NCI-H345 treated with DMSO at 0.1 percent for 48 hours (cell line): ENCODE results near the gene ITGA2B.
"Not testable (repeated sequence)": the region's sequence is repeated elsewhere in the genome, so short reads cannot be mapped to it uniquely, and the experiment has no call there.

Source experiments
- DNase-seq: peaks from one replicate; lab custom pipeline; 2025; ENCODE audit not compliant: unreplicated experiment; lab: John Stamatoyannopoulos, UW

ITGA2B gene

GRCh38 chr17:44369414-44370023, 19.9 kb downstream of the ITGA2B start:
- DNase-seq, result not testable (repeated sequence)

- not testable (repeated sequence) for DNase-seq
Observed at GRCh38 chr17:44368391-44369243, 20.8 kb downstream of the ITGA2B start.

DNA sequence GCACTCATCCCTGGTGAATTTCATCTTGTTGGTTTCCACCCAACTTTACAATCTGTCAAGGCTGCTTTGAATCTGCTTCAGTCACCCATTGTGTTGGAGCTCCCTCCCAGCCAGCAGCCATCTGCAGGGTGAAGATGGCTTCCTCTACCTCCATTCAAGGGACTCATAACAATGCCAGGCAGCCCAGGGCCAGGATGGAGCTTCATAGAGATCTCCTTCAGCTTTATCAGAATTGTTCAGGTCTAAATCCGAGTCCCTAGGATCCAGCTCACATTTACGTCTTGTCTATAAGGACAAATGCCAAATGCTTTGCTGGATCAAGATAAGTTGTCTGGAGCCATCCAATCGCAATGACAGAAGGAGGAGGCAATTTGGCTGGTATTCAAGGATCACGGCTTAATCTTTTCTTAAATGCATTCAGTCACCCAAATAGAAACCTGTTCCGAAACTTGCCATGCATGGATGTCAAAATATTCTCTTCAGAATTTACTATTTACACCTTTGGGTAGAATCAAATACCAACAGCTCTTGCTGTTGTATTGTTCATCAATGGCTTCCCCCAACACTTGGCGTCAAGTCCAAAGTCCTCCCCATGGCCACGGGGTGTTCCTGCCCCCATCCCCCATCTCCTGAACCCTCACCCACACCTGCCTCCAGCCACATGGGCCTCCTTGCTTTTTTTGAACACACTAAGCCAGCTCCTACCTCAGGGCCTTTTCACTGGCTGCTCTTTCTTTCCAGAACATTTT, 22.0 kb downstream of the ITGA2B start:
- no peak for DNase-seq

DNA sequence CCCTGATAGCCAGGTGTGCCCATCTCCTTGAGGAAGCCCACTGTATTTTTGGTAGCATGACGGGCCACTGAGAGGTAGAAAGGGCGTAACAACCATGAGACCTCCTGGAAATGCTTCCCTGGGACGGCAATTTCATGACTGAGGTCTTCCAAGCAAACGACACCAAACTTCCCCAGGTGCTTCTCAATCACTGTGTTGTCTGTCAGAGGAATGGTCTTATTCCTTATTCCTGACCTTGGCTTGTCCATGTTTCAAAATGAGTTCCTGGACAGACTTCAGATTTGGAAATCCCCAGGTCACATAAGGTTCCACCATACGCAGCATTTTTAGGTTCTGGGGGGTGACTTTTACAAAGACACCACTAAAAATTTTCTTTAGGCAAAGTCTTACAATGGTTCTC, 24.4 kb downstream of the ITGA2B start:
- DNase-seq, result not testable (repeated sequence)

- peak; percentile 28 for DNase-seq
Observed at GRCh38 chr17:44363613-44364159, 25.8 kb downstream of the ITGA2B start, which contains the start of gene FAM171A2. TSS of gene FAM171A2 (minus strand) at chr17:44363853. CDS start at chr17:44363714, 139 bp downstream.

DNA sequence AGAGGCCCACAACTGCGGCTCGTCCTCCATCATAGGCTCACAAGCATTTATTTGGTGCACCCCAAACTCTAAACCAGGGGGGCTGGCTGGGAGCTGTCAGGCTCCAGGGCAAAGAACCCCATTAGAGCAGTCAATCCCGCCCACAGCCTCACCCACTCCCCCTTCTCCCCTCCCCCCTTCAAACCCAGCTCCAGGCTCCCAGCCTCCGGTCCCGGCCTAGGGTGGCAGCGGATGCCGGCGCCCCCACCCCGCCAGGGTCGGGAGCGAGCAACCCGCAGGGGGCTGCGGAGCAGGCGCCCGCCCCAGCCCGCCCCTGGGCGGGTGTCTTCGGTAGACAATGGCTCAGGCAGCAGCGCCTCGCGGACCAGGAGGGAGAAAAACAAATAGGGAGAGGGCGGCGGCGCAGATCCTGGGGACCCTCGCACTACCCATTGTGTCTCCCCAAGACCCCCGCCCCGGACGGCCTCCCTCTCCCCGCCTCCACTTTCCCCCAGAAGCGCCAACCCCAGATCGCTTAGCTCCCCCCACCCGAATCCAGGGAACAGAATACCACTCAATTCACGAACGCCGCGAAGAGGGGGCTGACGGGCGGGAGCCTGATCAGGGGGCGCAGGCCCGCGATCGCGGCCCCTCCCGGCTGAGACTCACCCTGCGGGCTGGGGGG, 26.4 kb downstream of the ITGA2B start:
- peak; percentile 15 for DNase-seq

GRCh38 chr17:44362459-44362948, 26.9 kb downstream of the ITGA2B start:
- no peak for DNase-seq

GRCh38 chr17:44361292-44362260, 27.9 kb downstream of the ITGA2B start:
- DNase-seq, result no peak

DNA sequence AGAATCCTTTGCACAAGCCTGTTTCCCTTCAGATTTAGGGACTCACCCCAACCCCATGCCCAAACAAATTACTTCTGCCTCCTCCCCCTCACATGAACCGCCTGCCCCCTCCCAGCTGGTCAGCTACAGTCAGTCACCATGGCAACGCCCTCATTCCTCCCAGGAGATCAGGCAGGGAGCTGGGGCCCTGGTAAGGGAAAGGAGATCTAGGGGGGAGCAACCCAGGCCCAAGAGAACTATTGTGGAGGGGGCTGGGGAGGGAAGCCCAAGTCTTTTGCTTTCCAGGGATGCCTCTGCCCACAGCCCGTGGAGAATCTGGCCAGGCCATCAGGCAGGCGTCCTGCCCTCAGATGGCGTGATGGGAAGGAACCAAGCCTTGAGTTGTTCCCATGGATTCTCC, 28.6 kb downstream of the ITGA2B start:
- DNase-seq, result no peak

DNA sequence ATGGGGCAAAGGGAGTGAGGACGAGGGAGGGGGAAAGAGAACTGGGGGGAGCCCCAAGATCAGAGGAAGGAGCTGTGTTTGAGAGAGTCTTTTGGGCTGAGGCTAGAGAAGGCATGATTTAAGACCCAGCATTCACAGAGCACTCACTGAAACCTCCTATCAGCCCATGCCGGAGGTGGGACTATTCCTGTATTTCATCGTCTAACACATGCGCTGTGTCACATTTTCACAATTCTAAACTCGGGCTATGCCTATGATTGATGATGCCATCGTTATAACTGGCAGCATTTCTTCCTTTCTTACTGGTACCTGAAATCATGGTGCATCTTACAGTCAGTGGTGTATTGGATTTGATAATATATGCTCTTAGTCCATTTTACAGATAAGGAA, 29.3 kb downstream of the ITGA2B start:
- DNase-seq, result no peak

GRCh38 chr17:44359458-44360143, 29.8 kb downstream of the ITGA2B start:
- no peak for DNase-seq

GRCh38 chr17:44359006-44359405, 30.4 kb downstream of the ITGA2B start:
- DNase-seq, result no peak

- DNase-seq, result no peak
Observed at GRCh38 chr17:44358066-44358465, 31.4 kb downstream of the ITGA2B start.

DNA sequence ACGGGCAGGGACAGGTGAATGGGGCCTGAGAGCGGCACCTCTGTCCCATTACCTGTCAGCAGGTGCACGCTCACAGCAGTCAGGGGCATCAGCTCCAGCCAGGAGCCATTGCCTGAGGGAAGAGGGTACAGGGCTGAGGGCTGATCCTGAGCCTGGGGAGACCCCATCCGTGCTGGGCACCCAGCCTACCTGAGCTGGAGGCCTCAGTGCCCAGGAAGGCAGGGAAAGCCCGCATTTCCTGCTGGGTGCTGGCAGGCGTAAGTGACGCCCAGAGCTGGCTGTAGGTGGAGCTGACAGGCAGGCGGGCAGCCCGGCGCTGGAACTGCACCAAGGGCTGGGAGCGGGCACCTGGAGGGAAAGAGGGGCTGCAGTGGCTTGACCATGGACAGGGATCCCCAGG, 33.2 kb downstream of the ITGA2B start:
- no peak for DNase-seq

DNA sequence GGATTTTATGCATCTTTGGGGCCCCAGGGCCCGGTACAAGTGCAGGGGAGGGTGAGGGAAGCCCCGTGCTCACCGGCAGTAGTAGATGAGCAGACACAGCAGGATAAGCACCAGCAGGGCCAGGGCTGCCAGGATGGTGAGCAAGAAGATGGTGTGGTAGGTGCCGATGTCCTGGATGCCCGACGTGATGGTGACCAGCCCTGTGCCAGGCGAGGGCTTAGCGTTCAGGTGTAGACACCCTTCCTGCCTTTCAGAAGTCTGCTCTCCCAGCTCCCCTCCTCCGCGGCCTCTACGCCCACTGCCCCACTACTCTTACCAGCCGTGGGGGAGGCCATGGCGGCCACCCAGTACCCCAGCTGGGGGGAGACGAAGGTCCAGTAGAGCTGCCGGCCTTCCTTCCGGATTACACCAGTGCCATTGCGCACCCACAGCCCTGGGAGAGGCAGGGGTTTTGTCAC, 33.8 kb downstream of the ITGA2B start:
- no peak for DNase-seq

GRCh38 chr17:44354582-44355561, 34.6 kb downstream of the ITGA2B start:
- no peak for DNase-seq

- no peak for DNase-seq
Observed at GRCh38 chr17:44353672-44354331, 35.6 kb downstream of the ITGA2B start.
